ENCODE results near the gene SLC1A5.

SLC1A5 gene

GRCh38 chr19:46748325-46749109 lies 39.9 kb downstream of the SLC1A5 start:
- FAIRE-seq (no peak), DNase-seq (ENCODE audit: insufficient read length, low spot score) (no peak)
- TF ChIP-seq POLR2A (IDR thresholded peaks at IDR 0.05; ENCODE audit: low read depth, low read length) = no peak

GRCh38 chr19:46746281-46747057 lies 41.9 kb downstream of the SLC1A5 start, which contains the start of gene STRN4:
Gene STRN4, minus strand, starts transcription at chr19:46746450. Its CDS starts 20 bp downstream, at chr19:46746430.
- peak; percentile 61 for DNase-seq (ENCODE audit: insufficient read length, low spot score)
- FAIRE-seq = no peak
- peak; percentile 50 for TF ChIP-seq POLR2A (IDR thresholded peaks at IDR 0.05; ENCODE audit: low read depth, low read length)

GRCh38 chr19:46745521-46746280 lies 42.7 kb downstream of the SLC1A5 start, which contains the start of gene FKRP:
Gene FKRP, plus strand, starts transcription at chr19:46746057. Its CDS starts 9,394 bp downstream, at chr19:46755451.
- FAIRE-seq (no peak), DNase-seq (ENCODE audit: insufficient read length, low spot score) (no peak)
- TF ChIP-seq POLR2A (IDR thresholded peaks at IDR 0.05; ENCODE audit: low read depth, low read length) = no peak

- FAIRE-seq (no peak), DNase-seq (ENCODE audit: insufficient read length, low spot score) (no peak)
- no peak for TF ChIP-seq POLR2A (IDR thresholded peaks at IDR 0.05; ENCODE audit: low read depth, low read length)
Measured at GRCh38 chr19:46745030-46745429, 43.4 kb downstream of the SLC1A5 start.

GRCh38 chr19:46744005-46744691 lies 44.2 kb downstream of the SLC1A5 start:
- FAIRE-seq (no peak), DNase-seq (ENCODE audit: insufficient read length, low spot score) (no peak)
- TF ChIP-seq POLR2A (IDR thresholded peaks at IDR 0.05; ENCODE audit: low read depth, low read length) = no peak

GRCh38 chr19:46742926-46743480 lies 45.4 kb downstream of the SLC1A5 start:
- no peak for TF ChIP-seq POLR2A (IDR thresholded peaks at IDR 0.05; ENCODE audit: low read depth, low read length)
- no peak for DNase-seq (ENCODE audit: insufficient read length, low spot score)
- no peak for FAIRE-seq

GRCh38 chr19:46741447-46741846 lies 46.9 kb downstream of the SLC1A5 start:
- no peak for FAIRE-seq

GRCh38 chr19:46739290-46739771 lies 49.1 kb downstream of the SLC1A5 start:
- no peak for TF ChIP-seq POLR2A (IDR thresholded peaks at IDR 0.05; ENCODE audit: low read depth, low read length)
- FAIRE-seq (no peak), DNase-seq (ENCODE audit: insufficient read length, low spot score) (no peak)

More at GRCh38 chr19:46741447-46741846, 46.9 kb downstream of the SLC1A5 start:
- no peak for DNase-seq (ENCODE audit: insufficient read length, low spot score)
- TF ChIP-seq POLR2A (IDR thresholded peaks at IDR 0.05; ENCODE audit: low read depth, low read length) = no peak

- no peak for DNase-seq (ENCODE audit: insufficient read length, low spot score)
- TF ChIP-seq POLR2A (IDR thresholded peaks at IDR 0.05; ENCODE audit: low read depth, low read length) = no peak
- no peak for FAIRE-seq
Measured at GRCh38 chr19:46737761-46738171, 50.6 kb downstream of the SLC1A5 start.

- no peak for FAIRE-seq
- TF ChIP-seq POLR2A (IDR thresholded peaks at IDR 0.05; ENCODE audit: low read depth, low read length) = no peak
- DNase-seq (ENCODE audit: insufficient read length, low spot score) = no peak
Measured at GRCh38 chr19:46737298-46737654, 51.1 kb downstream of the SLC1A5 start.

GRCh38 chr19:46736531-46737297 lies 51.7 kb downstream of the SLC1A5 start:
- TF ChIP-seq POLR2A (IDR thresholded peaks at IDR 0.05; ENCODE audit: low read depth, low read length) = no peak
- DNase-seq (ENCODE audit: insufficient read length, low spot score) = no peak
- FAIRE-seq = no peak

- no peak for FAIRE-seq
- no peak for DNase-seq (ENCODE audit: insufficient read length, low spot score)
- no peak for TF ChIP-seq POLR2A (IDR thresholded peaks at IDR 0.05; ENCODE audit: low read depth, low read length)
Measured at GRCh38 chr19:46733690-46734292, 54.6 kb downstream of the SLC1A5 start.

All from H54 (cell line).